ENCODE data around the gene SAFB2. TPM values are rescaled to one million over a fixed set of nuclear protein-coding genes. Genes with fewer than 3 reads are reported as not detected.

The SAFB2 gene
- total and polyA plus RNA-seq, 10 of the 15 experiments (the other 5 are each of a cell fraction or from before 2014, with no cell fraction given), result 4.5 to 89.2 (median 42.9) TPM

- 12% methylated on average over 9 of the region's 9 CpGs for WGBS (ENCODE audit: insufficient coverage, insufficient replicate concordance, low lambda C conversion rate, missing lambda C conversion rate)
- Histone ChIP-seq H3K4me1 (ENCODE audit: control insufficient read depth, insufficient read depth, low read length) (peaks cover 31% of the 10 kb centered on the region), H2AFZ (ENCODE audit: control insufficient read depth, low read depth, low read length) (no peak overlapping the region), H3K9me3 (replicated peaks; ENCODE audit: control insufficient read depth, insufficient read depth, low read length) (no peaks in the 10 kb centered on the region), H3K27ac (ENCODE audit: control insufficient read depth, insufficient read depth) (no peak overlapping the region), H3K4me2 (ENCODE audit: control insufficient read depth, insufficient read depth) (peak overlapping the region; percentile 76), H3K79me2 (ENCODE audit: control insufficient read depth, insufficient read depth, low read length) (peaks cover 92% of the 10 kb centered on the region), H3K36me3 (ENCODE audit: control insufficient read depth in 2 of 2, insufficient read depth in 2 of 2, low read length in 1 of 2) (peaks cover 8 to 39% of the 10 kb centered on the region in 2 experiments), H3K27me3 (replicated peaks in 1 of 2; ENCODE audit: control insufficient read depth in 2 of 2, insufficient read depth in 2 of 2, low read length in 1 of 2) (no peaks in the 10 kb centered on the region), H4K20me1 (ENCODE audit: control insufficient read depth, insufficient read depth) (peaks cover 15% of the 10 kb centered on the region), H3K9ac (ENCODE audit: control insufficient read depth, insufficient read depth, low read length) (no peak overlapping the region), H3K4me3 (no peak overlapping the region)
- in situ Hi-C loops (cut with MboI), result no loop called here
- intact Hi-C loops (cut with micrococcal nuclease; ENCODE audit: unreplicated experiment), result no loop called here
- FAIRE-seq (no peak), ATAC-seq (peak; percentile 62), DNase-seq (ENCODE audit: low read depth, low spot score) (no peak)
- SMC1A ChIA-PET (ENCODE audit: uncharacterized antibody, unreplicated experiment), result interaction anchor here (1.6 kb wide), 1 partner anchor 9 kb away, joined by 5 read pairs; no protein-coding TSS in a partner anchor
- RAD21 ChIA-PET (ENCODE audit: unreplicated experiment), result no interaction called here
- TF ChIP-seq, protein P1, sequence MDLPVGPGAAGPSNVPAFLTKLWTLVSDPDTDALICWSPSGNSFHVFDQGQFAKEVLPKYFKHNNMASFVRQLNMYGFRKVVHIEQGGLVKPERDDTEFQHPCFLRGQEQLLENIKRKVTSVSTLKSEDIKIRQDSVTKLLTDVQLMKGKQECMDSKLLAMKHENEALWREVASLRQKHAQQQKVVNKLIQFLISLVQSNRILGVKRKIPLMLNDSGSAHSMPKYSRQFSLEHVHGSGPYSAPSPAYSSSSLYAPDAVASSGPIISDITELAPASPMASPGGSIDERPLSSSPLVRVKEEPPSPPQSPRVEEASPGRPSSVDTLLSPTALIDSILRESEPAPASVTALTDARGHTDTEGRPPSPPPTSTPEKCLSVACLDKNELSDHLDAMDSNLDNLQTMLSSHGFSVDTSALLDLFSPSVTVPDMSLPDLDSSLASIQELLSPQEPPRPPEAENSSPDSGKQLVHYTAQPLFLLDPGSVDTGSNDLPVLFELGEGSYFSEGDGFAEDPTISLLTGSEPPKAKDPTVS (IDR thresholded peaks at IDR 0.05; ENCODE audit: low read depth, low read length), result no peak
- peak; percentile 51; the same call in 1 of the 2 replicates for TF ChIP-seq MXI1 (IDR thresholded peaks at IDR 0.05; ENCODE audit: low read depth, low read length)
- TF ChIP-seq PKNOX1 (IDR thresholded peaks at IDR 0.05), result peak; percentile 65; the same call in 1 of the 2 replicates
- TF ChIP-seq SPI1 (IDR thresholded peaks at IDR 0.05; ENCODE audit: borderline replicate concordance, insufficient read depth, low read depth, low read length), result peak; percentile 19; the same call in 1 of the 2 replicates
- POLR2A ChIA-PET, result interaction anchor here (1.2 kb wide), 1 partner anchor 9 kb away, joined by 3 read pairs; no protein-coding TSS in a partner anchor
- BruUV-seq (replicated peaks), result no TSS peak
- CTCF ChIA-PET, result interaction anchor here (1.3 kb wide), 1 partner anchor 60 kb away, joined by 4 read pairs; no protein-coding TSS in a partner anchor
Observed at GRCh38 chr19:5628919-5629481, 6.4 kb upstream of the SAFB2 start.
